Fibroblast of the aortic adventitia (primary cell): Measurements from ENCODE around the gene SLC25A4. TPM values are rescaled to one million over a fixed set of nuclear protein-coding genes. Genes with fewer than 3 reads are reported as not detected.

Experiments used
- DNase-seq: peaks from one replicate; pipeline ENCODE4 v3.0.0-alpha.2; 2010; ENCODE audit warnings: low read depth
- H3K4me3 ChIP-seq: 2 replicates; pipeline ENCODE4 v1.5.1; 2011; ENCODE audit warnings: low read depth, mild to moderate bottlenecking, control low read depth, low read length, moderate library complexity
- total RNA-seq: library from RNA; depleted of rRNA; stranded (reverse); fragments of >200 nt; gene quantifications from 2 replicates; pipeline ENCODE4 v1.2.3, GENCODE V29; 2012; ENCODE audit warnings: low replicate concordance
- TF ChIP-seq, protein P1 (sequence below): IDR thresholded peaks from 2 replicates; pipeline ENCODE4 v1.5.1; 2011; ENCODE audit warnings: mild to moderate bottlenecking, low read length, control low read depth, inconsistent platforms; ENCODE audit not compliant: insufficient read depth

The SLC25A4 gene
- total RNA-seq, 1 donor: 10.8 TPM

DNA sequence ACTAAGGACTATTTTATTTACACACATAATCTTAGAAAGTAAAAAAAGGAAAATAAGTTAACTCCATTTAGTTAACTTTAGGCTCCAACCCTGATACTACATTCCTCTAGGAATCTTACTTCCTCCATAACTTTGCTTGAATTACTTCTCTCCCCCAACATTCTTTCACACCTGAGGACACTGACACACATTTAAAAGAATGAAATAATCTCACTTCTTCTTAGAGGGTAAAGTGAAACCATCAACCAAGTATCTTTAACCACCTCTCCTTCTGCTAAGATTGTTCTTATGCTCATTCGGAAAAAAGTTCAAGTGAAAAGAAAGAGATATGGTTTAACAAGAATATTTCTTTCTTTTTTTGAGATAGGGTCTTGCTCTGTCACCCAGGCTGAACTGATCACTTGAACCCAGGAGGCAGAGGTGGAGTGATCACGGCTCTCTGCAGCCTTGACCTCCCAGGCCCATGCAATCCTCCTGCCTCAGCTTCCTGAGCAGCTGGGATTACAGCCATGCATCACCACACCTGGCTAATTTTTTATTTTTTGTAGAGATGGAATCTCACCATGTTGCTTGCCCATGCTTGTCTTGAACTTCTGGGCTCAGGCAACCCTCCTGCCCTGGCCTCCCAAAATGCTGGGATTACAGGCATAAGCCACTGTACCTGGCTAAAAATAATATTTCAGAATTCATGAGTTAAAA is 28.5 kb downstream of the SLC25A4 start:
- no peak overlapping the region for H3K4me3 ChIP-seq
- TF ChIP-seq, protein P1, sequence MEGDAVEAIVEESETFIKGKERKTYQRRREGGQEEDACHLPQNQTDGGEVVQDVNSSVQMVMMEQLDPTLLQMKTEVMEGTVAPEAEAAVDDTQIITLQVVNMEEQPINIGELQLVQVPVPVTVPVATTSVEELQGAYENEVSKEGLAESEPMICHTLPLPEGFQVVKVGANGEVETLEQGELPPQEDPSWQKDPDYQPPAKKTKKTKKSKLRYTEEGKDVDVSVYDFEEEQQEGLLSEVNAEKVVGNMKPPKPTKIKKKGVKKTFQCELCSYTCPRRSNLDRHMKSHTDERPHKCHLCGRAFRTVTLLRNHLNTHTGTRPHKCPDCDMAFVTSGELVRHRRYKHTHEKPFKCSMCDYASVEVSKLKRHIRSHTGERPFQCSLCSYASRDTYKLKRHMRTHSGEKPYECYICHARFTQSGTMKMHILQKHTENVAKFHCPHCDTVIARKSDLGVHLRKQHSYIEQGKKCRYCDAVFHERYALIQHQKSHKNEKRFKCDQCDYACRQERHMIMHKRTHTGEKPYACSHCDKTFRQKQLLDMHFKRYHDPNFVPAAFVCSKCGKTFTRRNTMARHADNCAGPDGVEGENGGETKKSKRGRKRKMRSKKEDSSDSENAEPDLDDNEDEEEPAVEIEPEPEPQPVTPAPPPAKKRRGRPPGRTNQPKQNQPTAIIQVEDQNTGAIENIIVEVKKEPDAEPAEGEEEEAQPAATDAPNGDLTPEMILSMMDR: no peak
- DNase-seq: no peak

DNA sequence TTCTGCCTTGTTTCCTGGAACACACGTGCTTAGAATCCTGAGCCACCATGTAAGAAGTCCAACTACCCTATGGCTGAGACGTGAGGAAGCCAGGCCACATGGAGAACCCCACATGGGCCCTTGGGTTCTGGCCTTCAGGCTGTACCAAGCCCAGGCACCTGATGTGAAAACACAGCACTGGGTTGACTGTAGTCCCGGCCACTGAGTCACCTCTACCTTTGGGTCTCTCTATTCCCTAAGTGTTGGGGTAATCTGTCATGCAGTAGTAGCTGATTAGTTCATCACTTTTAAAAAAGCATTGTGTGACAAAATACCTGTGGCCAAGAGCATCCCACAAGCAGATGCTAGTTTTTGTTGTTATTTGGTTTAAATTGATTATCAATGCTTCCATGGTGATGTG is 36.4 kb downstream of the SLC25A4 start:
- TF ChIP-seq, protein P1: no peak
- no peak for DNase-seq
- H3K4me3 ChIP-seq: no peak overlapping the region

DNA sequence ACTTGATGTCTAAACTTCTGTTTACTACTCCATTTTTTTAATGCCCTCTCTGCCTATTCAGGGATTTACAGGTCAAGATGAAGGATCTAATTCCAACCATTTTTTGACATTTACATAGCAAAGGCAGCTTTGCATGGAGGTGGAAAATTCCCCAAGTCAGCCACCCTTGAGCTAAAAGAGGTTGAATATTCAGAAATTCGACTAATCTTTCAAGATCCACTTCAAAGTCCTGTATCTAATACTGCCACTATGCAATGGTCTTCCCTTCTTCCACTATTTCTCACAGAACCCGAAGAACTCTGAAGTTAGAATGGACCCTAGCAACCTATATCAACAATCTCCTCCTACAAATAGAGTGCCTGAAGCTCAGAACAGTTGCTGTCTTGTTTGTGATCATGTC is 39.2 kb downstream of the SLC25A4 start:
- no peak overlapping the region for H3K4me3 ChIP-seq
- DNase-seq: no peak
- TF ChIP-seq, protein P1: no peak

DNA sequence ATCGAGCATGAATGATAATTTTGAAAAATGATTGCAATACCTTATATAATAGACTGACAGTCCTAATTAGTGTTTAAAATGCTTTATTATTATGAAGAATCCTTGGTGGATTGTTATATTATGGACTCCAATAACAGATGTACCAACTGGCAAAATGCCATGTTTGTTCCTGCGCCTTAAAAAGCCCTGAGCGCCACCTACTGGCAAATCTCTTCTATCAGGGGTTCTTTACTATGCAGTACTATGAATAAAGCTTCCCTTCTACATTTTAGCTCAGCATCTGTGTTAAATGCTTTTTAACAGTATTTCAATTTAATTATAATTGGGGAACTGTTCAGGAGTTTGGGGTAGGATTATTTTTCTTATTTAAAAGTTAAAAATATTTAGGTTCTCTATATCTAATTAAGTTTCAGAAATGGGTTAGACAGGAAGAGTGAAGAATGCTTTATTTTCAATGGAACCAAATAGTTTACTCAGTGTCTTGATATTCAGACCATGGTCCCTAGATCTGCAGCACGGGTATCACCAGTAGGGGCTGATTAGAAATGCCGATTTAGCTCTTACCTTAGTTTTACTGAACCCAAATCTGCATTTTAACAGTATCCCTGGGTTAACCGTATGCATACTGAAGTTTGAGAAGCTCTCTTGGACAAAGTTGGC is 40.7 kb downstream of the SLC25A4 start:
- TF ChIP-seq, protein P1: peak; percentile 82
- peak; percentile 97 for DNase-seq

DNA sequence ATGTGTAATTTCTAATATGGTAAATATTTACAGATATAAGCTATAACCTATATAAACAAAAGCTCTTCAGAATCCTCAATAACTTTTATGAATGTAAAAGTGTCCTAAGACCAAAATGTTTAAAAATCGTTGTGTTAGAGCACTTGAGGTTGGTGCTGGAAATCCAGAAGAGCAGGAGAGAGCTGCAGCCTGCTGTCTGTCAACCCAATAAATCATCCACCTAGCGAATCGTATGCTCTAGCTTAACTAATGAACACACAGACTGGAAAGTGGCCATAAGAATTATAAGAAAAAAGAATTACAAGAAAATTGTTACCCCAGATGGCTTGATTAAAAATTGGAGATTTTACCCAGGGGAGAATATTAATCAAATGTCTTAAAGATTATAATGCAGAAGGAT is 43.7 kb downstream of the SLC25A4 start:
- no peak for DNase-seq
- TF ChIP-seq, protein P1: no peak

More for the DNA sequence above, 40.7 kb downstream of the SLC25A4 start:
- H3K4me3 ChIP-seq: no peak overlapping the region

DNA sequence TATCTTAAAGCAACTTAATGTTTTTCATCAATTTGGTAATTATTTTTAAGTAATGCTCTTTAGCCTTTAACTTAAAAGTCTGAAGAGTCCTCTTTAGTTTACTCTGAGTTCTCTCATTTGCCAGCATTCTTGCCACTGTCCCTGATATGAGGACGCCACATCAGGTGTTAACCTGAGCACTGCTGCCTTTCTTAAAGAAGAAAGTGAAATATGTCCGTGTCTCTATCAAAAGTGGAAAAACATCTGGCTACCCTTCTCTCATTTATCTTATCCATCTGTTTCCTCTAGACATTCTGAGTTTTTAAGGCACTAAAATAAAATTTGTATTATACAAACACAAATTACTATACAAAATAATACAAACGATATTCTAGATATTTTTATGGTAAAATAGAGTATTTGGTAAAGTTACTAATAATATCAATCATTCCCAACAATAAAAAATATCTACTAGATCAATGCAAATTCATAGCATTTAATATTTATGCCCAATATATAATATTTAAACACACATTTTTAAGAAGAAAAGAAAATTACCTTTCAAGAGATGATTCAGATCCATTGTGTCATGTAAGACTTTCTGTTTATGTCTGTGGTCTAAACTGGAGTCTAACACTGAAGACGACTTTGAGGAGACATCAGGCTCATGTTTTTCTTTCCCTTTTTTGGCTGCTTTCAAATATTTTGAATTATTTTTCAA is 46.7 kb downstream of the SLC25A4 start:
- no peak for DNase-seq
- TF ChIP-seq, protein P1: no peak

More for the DNA sequence above, 43.7 kb downstream of the SLC25A4 start:
- no peak overlapping the region for H3K4me3 ChIP-seq

More for the DNA sequence above, 46.7 kb downstream of the SLC25A4 start:
- H3K4me3 ChIP-seq: no peak overlapping the region
